Keratinocyte (primary cell): ENCODE results near the gene SMAD6. TPM values are rescaled to one million over a fixed set of nuclear protein-coding genes. Genes with fewer than 3 reads are reported as not detected.

Experiments
- DNase-seq: peaks from one replicate; pipeline ENCODE4 v3.0.0-alpha.2; 2011; ENCODE audit warnings: low read depth, missing footprints, low spot score
- FAIRE-seq: peaks from 2 replicates; lab custom pipeline; 2011; peaks lifted over from hg19 to GRCh38; lab: Jason Lieb, UNC
- H2AFZ ChIP-seq: 2 replicates; pipeline ENCODE4 v1.6.0; 2012; ENCODE audit warnings: low read length, control low read depth, inconsistent platforms; ENCODE audit not compliant: control insufficient read depth
- H3K27ac ChIP-seq: 2 replicates; pipeline ENCODE4 v1.5.1; 2011; ENCODE audit warnings: low read length; ENCODE audit not compliant: control insufficient read depth, insufficient read depth
- H3K27me3 ChIP-seq: 3 replicates; pipeline ENCODE4 v1.6.0; 2011; ENCODE audit warnings: low read length; ENCODE audit not compliant: control insufficient read depth, insufficient read depth; ENCODE audit errors: extremely low read depth
- H3K36me3 ChIP-seq, 2 experiments: 2 replicates in 1 of 2; 3 replicates in 1 of 2; pipeline ENCODE4 v1.5.1; 2011; ENCODE audit warnings: low read length in 2 of 2, mild to moderate bottlenecking in 1 of 2; ENCODE audit not compliant: control insufficient read depth in 2 of 2, insufficient read depth in 2 of 2; ENCODE audit errors: extremely low read depth in 1 of 2
- H3K4me1 ChIP-seq: 3 replicates; pipeline ENCODE4 v1.5.1; 2011; ENCODE audit warnings: low read length; ENCODE audit not compliant: control insufficient read depth, insufficient read depth; ENCODE audit errors: extremely low read depth
- H3K4me2 ChIP-seq: 3 replicates; pipeline ENCODE4 v1.6.0; 2011; ENCODE audit warnings: low read depth, low read length; ENCODE audit not compliant: control insufficient read depth, insufficient read depth; ENCODE audit errors: extremely low read depth
- H3K4me3 ChIP-seq, 3 experiments: fragments of 200-600 bp in 1 of 3; sonication (generic) in 1 of 3; 2 replicates in 2 of 3; 3 replicates in 1 of 3; pipeline ENCODE4 v1.5.1; 2011 to 2016; ENCODE audit warnings: low read length in 3 of 3, mild to moderate bottlenecking in 3 of 3, control low read depth in 2 of 3, inconsistent platforms in 1 of 3, low read depth in 1 of 3, mixed read lengths in 1 of 3, mixed run types in 1 of 3, moderate library complexity in 1 of 3; ENCODE audit not compliant: control insufficient read depth in 2 of 3, insufficient read depth in 2 of 3; ENCODE audit errors: extremely low read depth in 1 of 3
- H3K79me2 ChIP-seq: 2 replicates; pipeline ENCODE4 v1.6.0; 2012; ENCODE audit warnings: low read length; ENCODE audit not compliant: control insufficient read depth, insufficient read depth
- H3K9ac ChIP-seq: 3 replicates; pipeline ENCODE4 v1.6.0; 2011; ENCODE audit warnings: low read length; ENCODE audit not compliant: control insufficient read depth, insufficient read depth; ENCODE audit errors: extremely low read depth
- H3K9me1 ChIP-seq: 3 replicates; pipeline ENCODE4 v1.6.0; 2011; ENCODE audit warnings: low read length; ENCODE audit not compliant: control insufficient read depth, insufficient read depth; ENCODE audit errors: extremely low read depth
- H3K9me3 ChIP-seq: 2 replicates; pipeline ENCODE4 v1.5.1; 2012; ENCODE audit warnings: low read depth, low read length; ENCODE audit not compliant: control insufficient read depth
- H4K20me1 ChIP-seq: 3 replicates; pipeline ENCODE4 v1.6.0; 2011; ENCODE audit warnings: low read length; ENCODE audit not compliant: control insufficient read depth, insufficient read depth; ENCODE audit errors: extremely low read depth
- EZH2 ChIP-seq: IDR thresholded peaks from one replicate; pipeline ENCODE4 v1.6.1; 2012; ENCODE audit warnings: inconsistent platforms, mild to moderate bottlenecking, low read length, moderate library complexity
- dilution Hi-C: fragments of 300-500 bp; cut with MboI; formaldehyde crosslinking; loops from one replicate; pipeline ENCODE4 v1.7.0; 2020; ENCODE audit warnings: low sequenced_read_pairs; ENCODE audit not compliant: extremely low pct_ligation_motif_present
- polyA plus RNA-seq, 5 experiments: library from polyadenylated mRNA; depleted of rRNA in 3 of 5; stranded (reverse) in 3 of 5; stranded (forward) in 1 of 5; unstranded in 1 of 5; fragments of >200 nt; gene quantifications; 1 replicate in 1 of 5; 2 replicates in 3 of 5; 3 replicates in 1 of 5; pipeline versions ENCODE4 v1.2.1 to v1.2.3, GENCODE V29; 2011 to 2012; ENCODE audit warnings: missing spikeins in 2 of 5, low read depth in 1 of 5, low replicate concordance in 1 of 5
- TF ChIP-seq, protein P1 (sequence below), 3 experiments: IDR thresholded peaks in 1 of 3; conservative IDR thresholded peaks in 1 of 3; optimal IDR thresholded peaks in 1 of 3; 2 replicates in 2 of 3; 3 replicates in 1 of 3; pipeline versions ENCODE3 to v1.5.1; 2011; ENCODE audit warnings: low read length in 3 of 3, mild to moderate bottlenecking in 3 of 3, moderate library complexity in 2 of 3, control low read depth in 1 of 3, inconsistent platforms in 1 of 3; ENCODE audit not compliant: insufficient read depth in 2 of 3; ENCODE audit errors: extremely low read depth in 1 of 3

The SMAD6 gene
- polyA plus RNA-seq, 1 donor (not counting 4 experiments of a cell fraction or from before 2014, with no cell fraction given), result 0.03 TPM

DNA sequence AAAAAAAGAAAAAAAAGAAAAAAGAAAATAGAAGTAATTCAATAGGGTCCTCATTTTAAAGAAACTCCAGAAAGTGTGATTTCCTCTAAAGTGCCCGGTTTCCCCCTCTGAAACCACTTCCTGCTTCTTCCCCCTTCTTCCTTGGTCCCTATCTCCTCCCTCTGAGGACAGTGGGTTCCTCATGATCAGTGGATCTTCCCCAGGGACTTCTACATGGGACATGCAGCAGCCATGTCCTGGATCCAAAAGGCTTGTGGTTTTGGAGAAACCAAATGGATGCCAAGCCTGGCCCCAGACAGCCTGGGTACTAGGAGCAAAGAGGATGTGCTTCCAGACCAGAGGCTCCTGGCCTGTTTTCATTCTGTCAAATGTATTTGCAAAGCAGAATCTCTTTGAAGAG, 26.6 kb upstream of the SMAD6 start:
- no peaks in the 10 kb centered on the region for H3K27me3 ChIP-seq
- H3K4me2 ChIP-seq, result no peak overlapping the region
- H3K9ac ChIP-seq, result no peak overlapping the region
- no peak for DNase-seq
- no peak for FAIRE-seq
- no peaks in the 10 kb centered on the region for H3K36me3 ChIP-seq
- no peaks in the 10 kb centered on the region for H3K9me1 ChIP-seq
- no peaks in the 10 kb centered on the region for H3K9me3 ChIP-seq
- H2AFZ ChIP-seq, result no peak overlapping the region
- peaks cover 8% of the 10 kb centered on the region for H3K4me1 ChIP-seq
- dilution Hi-C loops, result no loop called here
- no peak for TF ChIP-seq EZH2
- TF ChIP-seq, protein P1, sequence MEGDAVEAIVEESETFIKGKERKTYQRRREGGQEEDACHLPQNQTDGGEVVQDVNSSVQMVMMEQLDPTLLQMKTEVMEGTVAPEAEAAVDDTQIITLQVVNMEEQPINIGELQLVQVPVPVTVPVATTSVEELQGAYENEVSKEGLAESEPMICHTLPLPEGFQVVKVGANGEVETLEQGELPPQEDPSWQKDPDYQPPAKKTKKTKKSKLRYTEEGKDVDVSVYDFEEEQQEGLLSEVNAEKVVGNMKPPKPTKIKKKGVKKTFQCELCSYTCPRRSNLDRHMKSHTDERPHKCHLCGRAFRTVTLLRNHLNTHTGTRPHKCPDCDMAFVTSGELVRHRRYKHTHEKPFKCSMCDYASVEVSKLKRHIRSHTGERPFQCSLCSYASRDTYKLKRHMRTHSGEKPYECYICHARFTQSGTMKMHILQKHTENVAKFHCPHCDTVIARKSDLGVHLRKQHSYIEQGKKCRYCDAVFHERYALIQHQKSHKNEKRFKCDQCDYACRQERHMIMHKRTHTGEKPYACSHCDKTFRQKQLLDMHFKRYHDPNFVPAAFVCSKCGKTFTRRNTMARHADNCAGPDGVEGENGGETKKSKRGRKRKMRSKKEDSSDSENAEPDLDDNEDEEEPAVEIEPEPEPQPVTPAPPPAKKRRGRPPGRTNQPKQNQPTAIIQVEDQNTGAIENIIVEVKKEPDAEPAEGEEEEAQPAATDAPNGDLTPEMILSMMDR (optimal IDR thresholded peaks at IDR 0.05 in 1 of 3, IDR thresholded peaks at IDR 0.05 in 1 of 3, conservative IDR thresholded peaks at IDR 0.05 in 1 of 3; ENCODE audit: extremely low read depth in 1 of 3, insufficient read depth in 2 of 3, low read length in 3 of 3), result no peak
- H4K20me1 ChIP-seq, result no peaks in the 10 kb centered on the region
- no peak overlapping the region for H3K27ac ChIP-seq
- H3K79me2 ChIP-seq, result no peaks in the 10 kb centered on the region
- no peak overlapping the region for H3K4me3 ChIP-seq

DNA sequence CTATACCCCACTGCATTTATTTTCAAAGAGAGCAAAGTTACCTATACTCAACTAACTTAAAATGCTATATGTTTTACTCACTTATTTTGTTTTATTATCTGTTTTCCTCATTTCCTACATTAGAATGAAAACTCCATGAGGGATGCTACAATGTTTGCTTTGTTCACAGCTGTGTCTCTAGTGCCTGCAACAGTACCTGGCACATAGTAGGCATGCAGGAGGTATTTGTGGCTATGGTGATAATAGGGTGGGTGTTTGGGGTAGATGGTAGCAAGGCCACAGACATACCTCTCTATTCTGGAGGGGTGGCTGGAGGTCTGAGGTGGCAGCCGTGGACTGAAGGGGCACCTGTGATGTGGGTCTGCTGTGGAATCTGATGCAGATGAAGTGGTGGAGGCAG, 24.7 kb upstream of the SMAD6 start:
- Histone ChIP-seq H3K36me3 (no peaks in the 10 kb centered on the region), H3K4me2 (no peak overlapping the region), H3K27me3 (no peaks in the 10 kb centered on the region), H2AFZ (no peak overlapping the region), H3K27ac (no peak overlapping the region), H3K4me3 (no peak overlapping the region), H3K4me1 (no peaks in the 10 kb centered on the region), H3K9me1 (no peaks in the 10 kb centered on the region), H3K9me3 (peaks cover 2% of the 10 kb centered on the region), H4K20me1 (no peaks in the 10 kb centered on the region), H3K9ac (no peak overlapping the region), H3K79me2 (no peaks in the 10 kb centered on the region)
- DNase-seq (no peak), FAIRE-seq (no peak)
- dilution Hi-C loops, result no loop called here
- no peak for TF ChIP-seq EZH2
- TF ChIP-seq, protein P1 (optimal IDR thresholded peaks at IDR 0.05 in 1 of 3, IDR thresholded peaks at IDR 0.05 in 1 of 3, conservative IDR thresholded peaks at IDR 0.05 in 1 of 3; ENCODE audit: extremely low read depth in 1 of 3, insufficient read depth in 2 of 3, low read length in 3 of 3), result no peak
